Hematopoietic multipotent progenitor cell treated with erythropoietin and hydrocortisone succinate and interleukin-3 and kit ligand, for 15 days (in vitro differentiated cells): Measurements from ENCODE around the gene PLCH2.

Source experiments
- DNase-seq: peaks from one replicate; pipeline ENCODE4 v3.0.0-alpha.2; 2015; ENCODE audit warnings: low spot score

The PLCH2 gene

DNA sequence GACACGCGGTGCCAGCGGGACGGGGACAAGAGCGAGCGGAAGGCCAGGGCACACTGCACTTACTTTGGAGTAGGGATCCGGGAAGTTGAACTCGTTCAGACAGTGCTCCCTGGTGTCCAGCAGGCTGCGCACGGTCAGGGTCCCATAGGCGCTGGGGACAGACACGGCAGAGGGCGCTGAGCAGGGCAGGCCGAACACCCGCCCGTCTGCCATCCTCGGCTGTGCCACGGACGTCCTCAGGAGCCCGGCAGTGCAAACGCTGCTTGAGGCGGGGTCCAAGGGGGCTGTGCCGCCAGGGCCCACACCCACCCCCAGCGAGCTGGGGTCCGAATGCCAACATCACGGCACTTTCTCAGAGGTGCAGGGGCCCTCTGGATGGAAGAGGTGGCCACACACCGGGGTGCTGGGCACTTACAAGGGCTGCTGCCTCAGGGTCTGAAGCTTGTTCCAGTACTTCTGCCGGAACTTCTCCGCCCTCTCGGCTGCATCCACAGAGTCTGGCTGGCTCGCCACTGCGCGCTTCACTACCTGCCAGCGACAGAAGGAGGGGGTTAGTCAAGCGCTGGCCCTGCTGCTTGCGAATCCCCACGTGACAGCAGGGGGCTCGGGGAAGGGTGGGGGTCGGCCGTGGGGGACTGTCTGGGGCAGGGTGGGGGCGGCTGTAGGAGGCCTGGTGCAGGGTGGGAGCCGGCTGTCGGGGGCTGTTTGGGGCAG lies 38.0 kb downstream of the PLCH2 start:
- DNase-seq = no peak

DNA sequence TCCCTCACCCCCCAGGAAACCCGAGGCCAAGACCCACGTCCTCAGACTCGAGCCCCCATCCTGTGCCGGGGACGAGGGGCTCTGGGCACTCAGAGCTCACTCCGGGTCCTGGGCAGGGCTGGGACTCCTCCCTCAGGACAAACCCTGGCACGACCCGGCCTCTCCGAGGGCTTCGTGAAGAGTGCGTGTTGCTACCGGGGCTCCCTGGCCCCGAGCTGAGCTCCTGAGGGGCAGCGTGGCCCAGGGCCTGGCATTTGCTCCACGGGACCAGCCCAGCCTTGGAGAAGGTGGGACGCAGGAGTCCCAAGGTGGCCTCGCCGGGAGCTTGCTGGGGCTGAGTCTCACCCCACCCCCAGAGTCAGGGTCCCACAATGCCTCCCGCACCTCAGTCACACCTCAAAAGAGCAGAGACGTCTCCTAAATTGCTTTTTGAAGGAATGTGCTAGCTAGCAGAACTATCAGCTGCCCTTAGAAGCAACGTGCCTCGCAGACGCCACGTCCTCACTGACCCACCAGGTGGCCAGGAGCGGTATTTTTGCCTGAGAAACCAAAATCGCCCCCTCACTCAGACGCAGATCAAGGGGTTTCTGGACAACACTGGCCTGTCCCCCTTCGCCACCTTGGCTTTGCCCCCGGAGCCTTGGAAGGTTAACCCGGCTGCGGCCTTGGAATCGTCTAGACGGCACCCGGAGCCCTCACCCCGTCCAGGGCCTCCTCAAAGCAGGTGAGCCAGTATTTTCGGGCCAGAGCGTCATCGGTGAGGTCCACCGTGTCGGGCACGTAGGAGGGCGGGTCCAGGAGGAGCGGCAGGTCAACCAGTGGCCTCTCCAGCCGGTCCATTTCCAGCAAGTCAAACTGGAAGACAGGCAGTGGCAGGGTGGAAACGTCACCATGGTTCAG lies 39.0 kb downstream of the PLCH2 start:
- no peak for DNase-seq

DNA sequence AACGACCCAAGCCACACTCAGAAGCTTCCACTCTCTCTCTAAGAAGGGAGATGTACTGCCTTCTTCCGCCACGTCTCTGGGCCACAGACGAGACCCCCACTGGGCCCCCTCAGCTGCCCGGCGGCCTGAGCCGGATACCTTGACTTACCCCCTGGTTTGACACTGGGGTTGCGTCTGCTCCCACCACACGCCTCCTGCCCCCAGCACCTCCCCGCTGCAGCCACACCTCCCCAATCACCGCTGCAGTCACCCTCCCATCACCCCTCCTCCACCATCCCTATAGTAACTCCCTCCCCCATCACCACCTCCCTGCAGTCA lies 39.6 kb downstream of the PLCH2 start:
- DNase-seq = no peak

DNA sequence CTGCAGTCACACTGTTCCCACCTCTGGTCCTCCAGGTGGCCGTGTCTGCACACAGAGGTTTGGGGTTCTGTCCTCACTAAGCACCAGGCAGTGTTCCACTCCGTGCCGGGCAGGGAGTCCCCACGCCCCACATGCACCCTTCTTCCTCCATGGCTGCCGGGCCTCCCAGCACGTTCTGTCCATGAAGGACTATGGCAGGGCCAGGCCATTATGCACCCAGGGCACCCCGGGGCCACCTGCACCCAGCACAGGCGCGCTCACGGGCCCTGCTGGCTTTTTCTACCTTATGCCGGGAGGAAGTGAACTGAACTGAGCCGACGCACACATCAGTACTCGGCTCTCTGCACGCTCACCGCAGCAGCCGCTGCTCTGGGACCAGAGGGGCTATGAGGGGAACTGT lies 40.0 kb downstream of the PLCH2 start:
- no peak for DNase-seq

DNA sequence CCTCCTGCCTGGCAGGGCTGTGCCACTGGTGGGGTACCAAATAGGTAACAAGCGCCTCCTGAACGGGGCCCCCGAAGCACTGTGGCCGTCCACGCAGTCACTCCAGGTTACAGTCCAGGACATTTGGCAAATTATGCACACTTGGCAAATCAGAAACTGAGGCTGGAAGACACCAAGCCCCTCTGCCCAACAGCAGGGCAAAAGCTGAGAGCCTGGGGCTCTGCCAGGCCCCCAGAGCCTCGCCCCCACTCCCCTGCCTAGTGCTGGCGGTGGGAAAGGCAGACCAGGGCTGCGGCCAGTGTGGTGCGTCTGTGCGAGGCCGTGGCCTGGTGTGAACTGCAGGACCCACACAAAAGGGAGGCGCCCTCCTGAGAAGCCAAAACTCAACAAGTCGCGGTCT lies 40.9 kb downstream of the PLCH2 start:
- DNase-seq = no peak

DNA sequence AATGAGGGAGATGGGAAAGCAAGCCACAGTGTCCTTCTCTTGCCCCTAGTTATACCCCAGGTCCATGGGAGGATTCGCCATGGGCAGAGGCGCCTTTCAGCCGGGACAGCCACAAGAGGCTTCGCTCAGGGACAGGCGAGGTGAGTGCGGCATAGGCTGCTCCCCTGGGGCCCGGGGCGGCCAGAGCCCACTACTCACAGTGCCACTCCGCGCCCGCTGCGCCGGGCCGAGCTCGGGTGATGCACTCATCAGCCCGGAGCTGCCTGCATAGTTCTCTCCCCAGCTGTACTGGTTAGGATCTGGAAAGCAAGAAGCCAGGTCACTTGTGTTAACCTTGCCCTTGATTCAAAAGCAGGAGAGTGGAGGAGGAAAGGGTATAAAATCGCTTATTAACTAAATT lies 41.9 kb downstream of the PLCH2 start:
- no peak for DNase-seq

DNA sequence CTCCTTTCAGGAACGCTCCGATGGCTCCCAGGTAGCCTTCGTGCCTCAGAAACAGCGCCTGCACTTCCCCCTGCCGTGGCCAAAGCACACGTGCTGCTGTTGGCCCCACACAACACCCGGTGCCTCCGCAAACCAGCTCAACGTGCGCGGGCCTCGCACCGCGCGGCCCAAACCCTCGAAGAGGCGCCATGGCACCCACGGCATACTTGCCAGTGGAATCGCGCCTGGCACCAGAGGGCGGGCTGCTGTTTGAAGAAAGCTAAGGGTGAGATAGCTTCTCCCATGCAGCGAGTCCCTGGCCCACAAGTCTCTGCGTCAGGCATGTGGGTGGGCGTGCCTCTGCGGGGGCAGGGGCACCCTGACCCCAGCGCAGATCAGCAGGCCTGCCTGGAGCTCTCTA lies 42.4 kb downstream of the PLCH2 start:
- no peak for DNase-seq

DNA sequence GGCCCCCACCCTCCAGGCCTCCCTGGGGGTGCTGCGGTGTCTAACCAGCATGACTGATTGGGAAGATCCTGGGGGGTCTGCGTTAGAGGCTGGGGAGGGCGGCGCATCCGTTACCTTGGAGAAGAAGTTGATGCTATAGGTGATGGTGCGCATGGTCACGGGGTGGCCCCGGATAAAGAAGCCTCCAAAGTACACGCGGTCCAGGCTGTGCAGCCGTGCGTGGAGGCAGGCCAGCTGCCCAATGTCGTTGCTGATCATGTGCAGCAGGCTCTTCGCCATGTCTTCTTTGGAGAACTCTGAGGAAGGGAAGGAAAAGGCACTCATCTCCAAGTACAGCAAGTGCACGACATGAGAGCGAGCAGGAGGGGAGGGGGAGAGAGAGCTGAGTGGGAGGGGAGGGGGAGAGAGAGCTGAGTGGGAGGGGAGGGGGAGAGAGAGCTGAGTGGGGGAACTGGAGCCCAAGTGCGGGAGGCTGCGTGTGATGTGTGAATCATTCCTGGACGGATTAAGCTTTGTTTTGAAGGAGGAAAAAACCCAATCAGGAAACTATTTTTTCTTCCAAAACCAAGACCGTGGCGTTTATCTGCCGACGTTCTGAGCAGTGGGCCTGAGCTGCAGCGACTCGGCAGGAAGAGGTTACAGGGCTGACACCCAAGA lies 43.1 kb downstream of the PLCH2 start:
- DNase-seq = no peak

DNA sequence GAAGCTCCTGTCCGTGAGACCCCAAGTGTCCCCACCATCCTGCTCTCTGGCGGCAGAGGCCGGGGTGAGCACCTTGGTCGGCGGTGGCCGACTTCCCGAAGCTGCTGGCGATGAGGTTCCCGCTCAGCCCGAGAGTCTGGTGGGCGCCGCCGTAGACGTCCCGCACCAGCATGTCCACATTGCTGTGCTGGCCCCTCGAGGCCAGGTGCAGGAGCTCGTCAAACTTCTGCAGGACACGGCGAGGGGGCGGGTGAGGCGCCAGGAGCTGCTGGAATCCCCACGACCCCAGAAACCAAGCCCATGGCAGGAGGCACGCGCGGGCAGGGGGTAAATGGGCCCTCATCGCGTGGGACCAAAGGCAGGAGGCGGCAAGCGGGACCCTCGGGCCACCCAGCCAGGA lies 43.6 kb downstream of the PLCH2 start:
- no peak for DNase-seq

DNA sequence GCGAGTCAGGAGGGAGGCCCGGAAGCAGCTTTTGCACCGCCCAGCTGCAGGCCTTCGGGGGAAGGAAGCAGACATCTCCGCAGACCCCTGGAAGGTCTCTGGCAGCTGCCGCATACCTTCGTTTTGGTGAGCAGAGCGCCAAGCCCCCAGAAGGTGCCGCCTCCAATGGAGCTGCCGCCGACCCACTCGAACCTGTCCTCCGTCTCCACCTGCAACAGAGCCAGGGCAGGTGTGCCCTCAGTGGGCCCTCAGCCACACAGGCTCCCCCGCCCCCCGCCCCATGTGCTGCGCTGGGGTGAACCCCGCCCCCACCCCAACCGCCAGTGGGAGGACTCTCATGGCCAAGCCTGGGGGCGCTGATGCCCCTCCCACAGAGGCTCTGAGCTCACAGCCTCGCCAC lies 44.1 kb downstream of the PLCH2 start:
- DNase-seq = no peak

DNA sequence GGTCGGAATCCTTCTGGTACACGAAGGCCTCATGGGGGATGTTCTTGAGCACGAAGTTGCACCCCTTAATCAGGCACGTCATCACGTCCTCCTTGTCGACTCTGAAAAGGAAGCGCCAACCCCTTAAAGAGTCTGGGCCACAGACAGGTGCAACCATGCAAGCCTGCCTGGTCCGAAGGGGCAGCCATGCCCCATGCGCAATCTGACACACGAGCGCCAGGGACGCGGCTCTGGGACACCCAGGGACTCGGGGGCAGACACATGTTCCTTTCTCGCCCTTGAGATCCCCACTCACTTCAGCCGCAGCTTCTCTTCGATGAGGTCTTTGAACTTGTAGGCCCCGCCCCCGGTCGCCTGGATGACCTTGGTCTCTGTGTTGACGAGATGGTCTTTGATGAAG lies 44.7 kb downstream of the PLCH2 start:
- DNase-seq = no peak

DNA sequence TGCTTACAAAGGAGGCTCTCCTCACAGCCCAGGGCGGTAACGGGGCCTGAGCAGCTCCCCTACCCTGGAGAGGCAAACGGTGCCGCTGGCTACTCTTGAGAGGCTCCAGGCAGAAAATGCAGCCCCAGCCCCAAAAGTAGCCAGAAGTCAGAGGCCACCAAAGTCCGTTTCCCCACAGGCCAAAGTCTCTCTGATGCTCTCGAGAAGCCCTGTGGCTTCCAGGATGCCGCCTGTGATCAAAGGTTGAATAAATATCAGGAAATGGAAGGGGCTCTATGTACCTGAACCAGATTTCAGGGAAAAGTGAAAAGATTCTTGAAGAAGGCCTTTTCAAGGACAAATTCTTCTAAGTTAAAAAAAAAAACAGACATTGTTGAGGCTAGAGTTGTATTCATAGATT lies 46.1 kb downstream of the PLCH2 start:
- DNase-seq = no peak

DNA sequence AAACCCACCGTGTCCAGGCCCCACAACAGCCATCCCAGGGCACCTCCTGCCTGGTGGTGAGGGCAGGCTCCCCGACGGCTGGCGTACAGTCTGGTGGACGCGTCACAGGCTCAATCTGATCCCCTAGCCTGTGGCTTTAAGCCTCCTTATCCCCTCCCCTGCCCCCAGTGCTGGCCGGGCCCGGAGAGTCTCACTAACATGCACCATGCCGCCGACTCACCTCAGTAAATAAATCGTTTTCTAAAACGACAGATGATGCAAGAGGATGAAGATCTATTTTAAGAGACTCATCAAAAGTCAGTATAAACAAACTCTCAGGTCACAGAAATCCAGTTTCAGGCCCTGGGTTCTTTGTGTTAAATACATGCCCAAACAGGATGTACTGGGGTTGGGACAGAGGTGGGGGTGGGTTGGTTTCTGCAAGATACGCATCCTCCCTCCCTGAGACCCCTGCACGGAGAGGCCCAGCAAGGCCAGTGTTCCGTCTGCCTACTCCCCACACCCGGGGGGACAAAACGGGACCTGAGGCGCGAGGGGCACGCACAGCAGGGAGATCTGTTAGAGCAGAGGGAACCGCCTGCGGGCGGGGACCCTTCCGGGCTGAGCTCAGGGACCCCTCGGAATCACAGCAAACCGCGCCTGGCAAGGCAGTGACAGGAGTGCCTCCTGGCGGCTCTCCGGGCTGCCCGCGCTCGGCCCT lies 47.3 kb downstream of the PLCH2 start:
- DNase-seq = no peak

DNA sequence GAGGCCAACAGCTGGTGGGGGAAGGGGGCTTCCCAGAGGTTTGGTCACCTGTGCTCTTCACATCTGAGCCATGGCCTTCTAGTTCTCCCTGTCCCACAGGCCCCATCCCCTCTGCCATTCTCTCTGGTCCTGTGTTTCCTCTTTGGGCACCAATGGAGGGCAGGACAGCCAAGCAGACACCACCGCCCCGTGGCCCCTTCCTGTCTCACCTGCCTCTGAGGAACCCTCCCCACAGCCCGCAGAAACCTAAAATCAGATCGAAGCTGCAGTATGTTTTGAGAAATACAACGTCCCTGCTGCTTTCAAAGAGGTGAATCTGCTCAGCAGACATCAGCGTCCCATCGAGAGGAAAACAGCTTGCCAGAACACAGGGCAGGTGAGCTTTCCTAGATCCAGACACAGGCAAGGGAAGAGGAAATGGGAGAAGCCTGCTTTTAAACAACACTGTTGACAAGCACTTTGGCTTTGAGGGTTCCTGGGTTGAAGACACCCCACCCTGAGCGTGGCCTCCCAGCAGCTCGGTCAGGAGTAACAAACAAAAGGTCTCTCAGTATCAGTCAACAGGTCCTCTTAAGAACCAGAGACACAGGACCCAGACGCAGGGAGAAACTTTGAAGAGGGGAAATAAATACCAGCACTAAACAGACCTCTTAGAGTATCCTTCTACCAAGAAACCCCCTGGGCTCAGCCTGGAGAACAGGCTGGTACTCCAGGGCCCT lies 48.0 kb downstream of the PLCH2 start:
- no peak for DNase-seq

DNA sequence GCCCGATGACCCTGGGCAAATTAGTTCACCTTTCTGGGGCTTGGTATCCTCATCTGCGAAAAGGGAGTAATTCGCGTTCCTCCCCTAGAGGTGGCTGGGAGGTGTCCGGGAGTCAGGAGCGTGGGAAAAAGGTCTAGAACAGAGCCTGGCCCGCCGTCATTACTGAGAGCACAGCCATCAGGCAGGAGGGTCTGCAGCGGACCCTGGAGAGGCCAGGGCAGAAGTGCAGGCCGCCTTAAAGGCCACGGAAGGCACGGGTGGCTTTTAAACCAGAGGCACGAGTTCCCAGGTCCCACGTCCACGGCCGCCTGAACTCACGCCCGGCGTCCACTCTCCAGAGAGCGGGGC lies 49.5 kb downstream of the PLCH2 start:
- no peak for DNase-seq

DNA sequence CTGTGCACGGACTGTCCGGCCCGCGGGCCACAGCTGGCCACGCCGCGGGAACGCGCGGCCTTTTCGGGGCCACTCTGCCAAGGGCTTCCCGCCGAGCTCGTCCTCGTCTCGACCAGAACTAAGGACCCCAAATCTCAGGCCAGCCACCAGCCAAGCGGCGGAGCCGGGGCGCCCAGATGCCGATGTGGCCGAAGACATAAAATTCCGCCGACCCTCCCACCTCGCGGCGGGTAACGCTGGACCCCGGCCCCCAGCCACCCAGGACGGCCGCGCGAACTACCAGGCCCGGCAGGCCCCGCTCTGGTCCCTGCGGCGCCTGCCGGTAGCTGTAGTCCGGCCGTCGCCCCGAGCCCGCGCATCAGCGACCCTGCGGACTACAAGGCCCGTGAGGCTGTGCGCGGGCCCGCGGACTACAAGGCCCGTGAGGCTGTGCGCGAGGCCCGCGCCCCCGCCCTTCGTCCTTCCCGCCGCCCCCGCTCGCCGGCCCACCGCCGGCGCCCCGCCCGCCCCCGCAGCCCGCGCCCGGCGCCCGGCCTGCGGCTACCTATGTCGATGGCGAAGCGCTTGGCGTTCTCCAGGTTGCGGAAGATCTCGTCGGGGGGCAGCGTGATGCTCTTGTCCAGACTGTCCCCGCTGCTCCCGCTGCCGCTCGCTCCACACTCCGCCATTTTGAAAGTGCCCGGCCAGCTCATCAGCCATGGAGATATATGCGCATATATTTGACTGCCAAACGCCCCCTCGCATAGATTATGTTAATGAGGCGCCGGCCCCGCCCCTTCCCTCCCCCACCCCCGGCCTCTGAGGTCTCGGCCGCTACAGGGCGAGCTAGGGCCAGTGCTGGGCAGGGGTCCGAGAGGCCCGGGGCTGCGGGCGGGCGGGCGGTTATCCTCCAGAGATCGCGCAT lies 50.1 kb downstream of the PLCH2 start, which contains the start of gene PANK4:
Gene PANK4 (minus strand): TSS at position 677 of the 904 bp plus-strand sequence. CDS start 9 bp downstream, at position 668.
- DNase-seq = peak; percentile 92

DNA sequence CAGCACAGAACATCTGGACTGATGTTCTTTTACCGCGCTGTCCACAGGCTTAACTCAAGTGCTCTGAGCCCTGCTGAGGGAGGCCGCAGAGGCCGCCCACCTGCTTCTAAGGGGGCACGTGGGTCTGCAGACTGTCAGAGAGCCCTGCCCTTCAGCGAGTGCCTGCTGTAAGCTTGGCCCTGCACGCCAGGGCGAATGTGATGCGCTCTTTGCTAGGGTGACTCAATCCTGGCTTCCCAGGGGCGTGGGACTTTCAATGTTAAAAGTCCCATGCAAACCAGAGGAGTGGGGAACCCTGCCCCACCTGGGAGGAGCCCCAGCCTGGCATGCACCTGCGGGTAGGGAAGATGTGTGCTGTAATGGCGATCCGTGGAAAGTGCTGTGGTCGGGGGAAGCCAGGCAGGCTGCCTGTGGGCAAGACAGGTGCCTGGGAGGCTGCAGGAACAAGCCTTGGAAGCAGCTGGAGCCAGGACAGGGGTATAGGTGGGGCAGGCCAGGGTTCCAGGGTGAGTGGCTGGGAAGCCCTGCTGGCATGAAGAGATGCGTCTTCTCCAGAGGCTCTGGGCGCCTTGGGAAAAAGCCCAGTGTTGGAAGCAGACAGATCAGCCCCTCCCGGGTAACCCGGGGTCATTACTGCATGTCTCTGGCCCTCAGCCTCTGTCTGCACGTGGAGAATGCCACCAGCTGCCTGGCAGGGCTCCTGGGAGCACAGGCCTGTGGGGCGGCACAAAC lies 50.9 kb downstream of the PLCH2 start:
- DNase-seq = no peak

DNA sequence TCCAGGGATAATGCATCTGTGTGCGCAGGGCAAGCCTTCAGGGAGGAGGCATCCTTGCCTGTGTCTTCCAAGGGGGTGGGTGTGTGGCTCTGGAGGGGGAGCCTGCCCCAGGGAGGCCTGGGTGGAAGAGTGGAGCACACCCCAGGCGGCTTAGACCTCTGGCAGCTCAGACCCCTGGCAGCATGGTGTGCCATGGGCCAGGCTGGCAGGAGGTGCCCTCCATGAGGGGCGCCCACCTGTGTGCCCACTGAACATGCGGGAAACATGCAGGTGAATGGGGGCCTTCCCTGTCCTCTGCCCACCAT lies 51.4 kb downstream of the PLCH2 start:
- DNase-seq = no peak

DNA sequence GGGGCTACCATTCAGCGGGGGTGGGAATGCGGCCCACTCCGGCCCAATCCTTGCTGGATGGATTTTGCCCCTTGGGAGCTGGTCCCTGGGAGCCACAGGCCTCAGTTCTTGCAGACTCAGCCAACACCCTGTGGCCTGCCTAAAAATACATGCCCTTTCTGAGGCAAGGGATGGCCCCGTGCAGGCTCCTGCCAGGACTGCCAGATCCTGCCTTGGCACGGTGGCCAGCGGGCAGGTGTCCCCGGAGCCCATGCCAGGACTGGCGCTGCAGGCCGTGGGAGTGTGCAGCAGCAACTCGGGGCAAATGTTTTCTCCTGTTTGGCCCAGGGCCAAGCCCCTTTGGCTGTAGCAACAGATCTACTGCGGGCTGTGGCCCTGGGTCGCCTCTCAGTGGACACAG lies 51.9 kb downstream of the PLCH2 start:
- no peak for DNase-seq

DNA sequence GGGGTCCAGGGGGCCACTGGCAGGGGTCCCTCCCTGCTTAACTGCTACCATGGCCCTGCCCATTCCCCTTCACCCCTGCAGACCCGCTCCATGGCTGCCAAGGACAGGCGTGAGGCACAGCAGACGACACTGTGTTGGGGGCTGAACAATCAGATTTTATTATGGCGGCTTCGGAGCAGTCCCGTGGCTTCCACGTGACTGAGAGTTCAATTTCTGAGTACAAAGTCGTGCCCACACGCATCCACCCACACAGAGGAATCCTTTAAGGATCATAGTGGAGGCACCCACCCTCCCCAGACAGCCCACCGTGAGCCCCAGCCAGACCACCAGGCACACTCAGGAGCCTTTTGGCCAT lies 52.5 kb downstream of the PLCH2 start:
- no peak for DNase-seq
